GM23338 (cell line): ENCODE data around the gene CCDC43. TPM values are rescaled to one million over a fixed set of nuclear protein-coding genes. Genes with fewer than 3 reads are reported as not detected.

ENCODE experiments used
- ATAC-seq: fragments of 200-7000 bp; cut with Tn5 transposase; 3 replicates; pipeline ENCODE4 v1.9.1; 2020
- DNase-seq: peaks from one replicate; pipeline ENCODE4 v3.0.0-alpha.2; 2015; ENCODE audit warnings: low spot score
- H2AFZ ChIP-seq: fragments of 200-600 bp; sonication (generic); 2 replicates; pipeline ENCODE4 v1.8.0; 2016; ENCODE audit warnings: antibody characterized with exemption, mild to moderate bottlenecking, moderate library complexity
- H3F3A ChIP-seq: fragments of 200-600 bp; sonication (generic); replicated peaks from 2 replicates; pipeline ENCODE4 v1.8.0; 2017; ENCODE audit warnings: antibody characterized with exemption, mixed run types, low read depth
- H3K27ac ChIP-seq: fragments of 200-600 bp; sonication (generic); 2 replicates; pipeline ENCODE4 v1.6.1; 2016; ENCODE audit warnings: low read depth
- H3K27me3 ChIP-seq: fragments of 200-600 bp; sonication (generic); 2 replicates; pipeline ENCODE4 v1.8.0; 2016; ENCODE audit warnings: mild to moderate bottlenecking, mixed run types, moderate library complexity; ENCODE audit not compliant: insufficient read depth
- H3K36me3 ChIP-seq: fragments of 200-600 bp; sonication (generic); 2 replicates; pipeline ENCODE4 v1.8.0; 2016; ENCODE audit warnings: mild to moderate bottlenecking; ENCODE audit not compliant: insufficient read depth
- H3K4me1 ChIP-seq: fragments of 200-600 bp; sonication (generic); 2 replicates; pipeline ENCODE4 v1.8.0; 2016; ENCODE audit warnings: mild to moderate bottlenecking, moderate library complexity; ENCODE audit not compliant: insufficient read depth
- H3K4me2 ChIP-seq: fragments of 200-600 bp; sonication (generic); 2 replicates; pipeline ENCODE4 v1.7.1; 2017; ENCODE audit warnings: mixed run types
- H3K4me3 ChIP-seq: fragments of 200-600 bp; sonication (generic); 2 replicates; pipeline ENCODE4 v1.6.1; 2016; ENCODE audit warnings: mixed run types
- H3K79me2 ChIP-seq: fragments of 200-600 bp; sonication (generic); replicated peaks from 2 replicates; pipeline ENCODE4 v1.8.0; 2017; ENCODE audit warnings: mild to moderate bottlenecking; ENCODE audit not compliant: insufficient read depth
- H3K9me2 ChIP-seq: fragments of 200-600 bp; sonication (generic); 2 replicates; pipeline ENCODE4 v1.8.0; 2017; ENCODE audit not compliant: insufficient read depth
- H4K20me1 ChIP-seq: fragments of 200-600 bp; sonication (generic); replicated peaks from 2 replicates; pipeline ENCODE4 v1.8.0; 2017; ENCODE audit warnings: mild to moderate bottlenecking; ENCODE audit not compliant: insufficient read depth
- H3K27ac Mint-ChIP-seq: 2 replicates; pipeline ENCODE4 v1.8.0; 2020; ENCODE audit warnings: inconsistent platforms, mild to moderate bottlenecking, moderate library complexity, mixed read lengths
- H3K27me3 Mint-ChIP-seq: 3 replicates; pipeline ENCODE4 v1.8.0; 2022; ENCODE audit warnings: low read depth, mild to moderate bottlenecking, moderate library complexity, mixed read lengths, inconsistent platforms; ENCODE audit not compliant: insufficient read depth, poor library complexity
- H3K36me3 Mint-ChIP-seq: 3 replicates; pipeline ENCODE4 v1.8.0; 2021; ENCODE audit warnings: low read depth, mild to moderate bottlenecking, inconsistent platforms, moderate library complexity, mixed read lengths
- H3K4me1 Mint-ChIP-seq: 3 replicates; pipeline ENCODE4 v1.8.0; 2020; ENCODE audit warnings: mild to moderate bottlenecking, inconsistent platforms, mixed read lengths
- H3K4me3 Mint-ChIP-seq: 3 replicates; pipeline ENCODE4 v1.8.0; 2021; ENCODE audit warnings: moderate library complexity, mild to moderate bottlenecking, inconsistent platforms, mixed read lengths
- H3K9me3 Mint-ChIP-seq: 3 replicates; pipeline ENCODE4 v1.8.0; 2020; ENCODE audit warnings: moderate library complexity, mild to moderate bottlenecking, inconsistent platforms, mixed read lengths
- CTCF ChIP-seq, 2 experiments: fragments of 200-600 bp in 1 of 2; sonication (generic) in 1 of 2; conservative IDR thresholded peaks; 2 replicates each; pipeline versions ENCODE4 v1.5.1 to v1.6.1; 2016 to 2017; ENCODE audit warnings: antibody characterized with exemption in 2 of 2, low read depth in 2 of 2, mild to moderate bottlenecking in 2 of 2, moderate library complexity in 1 of 2
- EZH2 ChIP-seq: fragments of 200-600 bp; sonication (generic); IDR thresholded peaks from one replicate; pipeline ENCODE4 v1.8.0; 2017; ENCODE audit warnings: antibody characterized with exemption, mild to moderate bottlenecking, low read depth; ENCODE audit not compliant: unreplicated experiment
- JUNB ChIP-seq: IDR thresholded peaks from one replicate; pipeline ENCODE4 v1.6.1; 2016; ENCODE audit warnings: antibody characterized with exemption; ENCODE audit not compliant: unreplicated experiment
- NANOG ChIP-seq: IDR thresholded peaks from 2 replicates; pipeline ENCODE4 v1.6.1; 2016; ENCODE audit warnings: antibody characterized with exemption, borderline replicate concordance
- POLR2AphosphoS5 ChIP-seq: IDR thresholded peaks from 2 replicates; pipeline ENCODE4 v1.6.1; 2016; ENCODE audit warnings: antibody characterized with exemption, low read depth
- STAT1 ChIP-seq: IDR thresholded peaks from one replicate; pipeline ENCODE4 v1.6.1; 2016; ENCODE audit warnings: antibody characterized with exemption; ENCODE audit not compliant: unreplicated experiment
- ZNF462 ChIP-seq: fragments of 250-450 bp; sonication (Bioruptor Pico); IDR thresholded peaks from 2 replicates; pipeline ENCODE4 v1.5.0; 2020; ENCODE audit warnings: mild to moderate bottlenecking, moderate library complexity
- polyA plus RNA-seq: library from polyadenylated mRNA; unstranded; fragments of >200 nt; fragmentation: Nextera tagmentation; extraction: Ambion mirVana; gene quantifications from 2 replicates; pipeline ENCODE4 v1.2.1, GENCODE V29; 2016
- total RNA-seq: library from RNA; depleted of rRNA; stranded (reverse); fragments of >200 nt; shearing (Covaris generic); gene quantifications from 2 replicates; pipeline ENCODE4 v1.2.3, GENCODE V29; 2014

CCDC43 gene
- total and polyA plus RNA-seq, 2 experiments from 2014 or later = 29.8 to 55.3 TPM

GRCh38 chr17:44719444-44719843 is 29.9 kb upstream of the CCDC43 start:
- Mint-ChIP-seq H3K27ac (no peak overlapping the region), H3K36me3 (peaks cover 47% of the 10 kb centered on the region), H3K27me3 (no peaks in the 10 kb centered on the region), H3K9me3 (no peaks in the 10 kb centered on the region), H3K4me3 (no peak overlapping the region), H3K4me1 (no peaks in the 10 kb centered on the region; the same call in 2 of the 3 replicates)
- Histone ChIP-seq H3K27me3 (no peaks in the 10 kb centered on the region), H3K4me1 (no peaks in the 10 kb centered on the region), H3F3A (peaks cover 2% of the 10 kb centered on the region; the same call in 1 of the 2 replicates), H3K27ac (no peak overlapping the region), H3K79me2 (0 out of 2 replicates have a peak, but pooled peaks cover 4% of the 10 kb centered on the region), H3K4me2 (no peak overlapping the region), H2AFZ (no peak overlapping the region), H3K9me2 (no peaks in the 10 kb centered on the region), H4K20me1 (peaks cover 4% of the 10 kb centered on the region; the same call in 1 of the 2 replicates), H3K4me3 (no peak overlapping the region), H3K36me3 (no peaks in the 10 kb centered on the region)
- ATAC-seq = no peak
- TF ChIP-seq POLR2AphosphoS5 (no peak), CTCF (conservative IDR thresholded peaks at IDR 0.05; ENCODE audit: low read depth in 2 of 2) (no peak), ZNF462 (no peak), EZH2 (no peak), JUNB (no peak), STAT1 (no peak), NANOG (no peak)
- no peak for DNase-seq
